GM13976 (cell line): ENCODE measurements around the gene TFR2.
A peak's percentile ranks its signal among the peaks of the same experiment; 100 is the strongest.

Experiments used
- DNase-seq: peaks from one replicate; pipeline ENCODE4 v3.0.0; 2012; ENCODE audit warnings: low spot score
- CTCF ChIP-seq: IDR thresholded peaks from 2 replicates; pipeline ENCODE4 v1.5.1; 2012; ENCODE audit warnings: borderline replicate concordance, mild to moderate bottlenecking; ENCODE audit not compliant: insufficient read depth; ENCODE audit errors: extremely low read depth, missing control alignments, control extremely low read depth
- in situ Hi-C: fragments of 300-500 bp; cut with MboI; formaldehyde crosslinking; loops from one replicate; pipeline ENCODE4 v1.12.0; 2022; ENCODE audit warnings: low sequenced_read_pairs, mixed read lengths, inconsistent platforms; ENCODE audit not compliant: unreplicated experiment

Gene TFR2

GRCh38 chr7:100595188-100595587 lies 46.2 kb downstream of the TFR2 start:
- in situ Hi-C loops = no loop called here
- TF ChIP-seq CTCF = no peak
- no peak for DNase-seq

GRCh38 chr7:100591596-100591995 lies 49.8 kb downstream of the TFR2 start:
- no peak for TF ChIP-seq CTCF
- in situ Hi-C loops = no loop called here
- DNase-seq = no peak

DNA sequence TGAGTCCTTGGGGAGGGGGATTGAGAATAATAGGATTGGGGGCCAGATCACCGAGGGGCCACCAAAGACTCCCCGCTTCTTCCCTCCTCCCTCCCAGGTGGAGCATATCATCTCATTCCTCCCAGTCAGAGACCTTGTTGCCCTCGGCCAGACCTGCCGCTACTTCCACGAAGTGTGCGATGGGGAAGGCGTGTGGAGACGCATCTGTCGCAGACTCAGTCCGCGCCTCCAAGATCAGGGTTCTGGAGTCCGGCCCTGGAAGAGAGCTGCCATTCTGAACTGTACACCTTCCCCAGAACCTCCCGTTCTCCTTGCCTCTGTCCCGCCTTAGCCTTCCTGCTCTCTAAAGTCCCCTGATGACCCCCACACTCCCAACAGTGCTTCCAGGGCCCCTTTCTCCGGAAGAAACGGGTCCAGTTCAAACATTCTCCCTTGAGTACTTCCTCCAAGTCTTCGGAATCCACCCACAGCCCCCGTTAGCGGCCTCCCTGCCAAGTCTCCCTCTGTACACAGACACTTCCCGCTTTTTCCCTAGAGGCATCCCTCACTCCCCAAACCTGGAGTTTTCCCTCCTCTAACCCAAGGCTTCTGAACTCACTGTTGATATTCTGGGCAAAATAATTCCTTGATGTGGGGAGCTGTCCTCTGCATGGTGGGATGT lies 51.1 kb downstream of the TFR2 start:
- TF ChIP-seq CTCF = no peak
- in situ Hi-C loops = no loop called here
- DNase-seq = no peak

DNA sequence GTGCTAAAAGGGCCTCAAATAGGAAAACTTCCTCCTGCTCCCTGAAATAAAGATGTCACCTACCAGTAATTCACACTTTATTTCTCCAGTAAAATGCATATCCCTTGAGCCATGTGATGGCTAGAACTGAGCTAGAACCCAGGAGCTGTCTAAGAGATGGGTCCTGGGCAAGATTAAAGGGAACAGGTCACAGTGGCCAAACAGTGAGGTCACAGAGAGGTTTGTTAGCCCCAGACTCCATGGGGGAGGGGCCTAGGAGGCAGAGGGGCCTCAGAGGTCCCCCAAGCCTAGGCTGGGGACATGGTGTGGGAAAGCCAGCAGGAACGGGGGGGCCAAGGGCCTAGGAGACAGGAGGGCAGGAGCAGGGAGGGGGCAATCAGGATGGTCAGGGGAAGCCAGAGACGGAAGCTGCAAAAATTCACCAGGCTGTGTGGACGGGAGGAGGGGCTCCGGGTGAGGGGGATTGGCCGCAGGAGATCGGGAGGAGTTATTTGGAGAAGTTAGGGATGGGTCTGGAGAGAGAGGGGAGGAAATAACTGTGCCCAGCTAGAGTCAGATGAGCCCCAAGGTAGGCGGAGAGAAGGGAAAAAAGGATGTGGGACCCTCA lies 51.9 kb downstream of the TFR2 start:
- no peak for DNase-seq
- in situ Hi-C loops = no loop called here
- no peak for TF ChIP-seq CTCF

DNA sequence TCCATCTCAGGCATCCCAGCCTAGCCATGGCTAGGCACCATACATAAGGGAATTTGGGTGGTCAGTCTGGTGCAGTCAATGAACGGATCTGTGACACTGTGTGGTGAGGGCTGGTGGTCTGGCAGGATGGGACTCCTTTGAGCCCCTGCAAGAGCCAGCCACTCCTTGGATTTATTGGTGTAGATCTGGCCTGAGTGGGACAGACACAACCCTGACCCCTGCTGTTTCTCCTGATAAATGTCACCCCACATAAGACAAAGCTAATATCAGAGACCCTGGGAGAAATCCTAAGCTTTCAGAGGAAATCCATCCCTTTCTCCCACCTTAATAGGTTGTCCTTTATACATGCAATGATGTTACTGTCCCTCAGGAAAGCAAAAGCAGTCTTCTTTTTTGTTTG lies 52.9 kb downstream of the TFR2 start:
- peak; percentile 60 for DNase-seq
- in situ Hi-C loops = no loop called here
- TF ChIP-seq CTCF = peak; percentile 44

DNA sequence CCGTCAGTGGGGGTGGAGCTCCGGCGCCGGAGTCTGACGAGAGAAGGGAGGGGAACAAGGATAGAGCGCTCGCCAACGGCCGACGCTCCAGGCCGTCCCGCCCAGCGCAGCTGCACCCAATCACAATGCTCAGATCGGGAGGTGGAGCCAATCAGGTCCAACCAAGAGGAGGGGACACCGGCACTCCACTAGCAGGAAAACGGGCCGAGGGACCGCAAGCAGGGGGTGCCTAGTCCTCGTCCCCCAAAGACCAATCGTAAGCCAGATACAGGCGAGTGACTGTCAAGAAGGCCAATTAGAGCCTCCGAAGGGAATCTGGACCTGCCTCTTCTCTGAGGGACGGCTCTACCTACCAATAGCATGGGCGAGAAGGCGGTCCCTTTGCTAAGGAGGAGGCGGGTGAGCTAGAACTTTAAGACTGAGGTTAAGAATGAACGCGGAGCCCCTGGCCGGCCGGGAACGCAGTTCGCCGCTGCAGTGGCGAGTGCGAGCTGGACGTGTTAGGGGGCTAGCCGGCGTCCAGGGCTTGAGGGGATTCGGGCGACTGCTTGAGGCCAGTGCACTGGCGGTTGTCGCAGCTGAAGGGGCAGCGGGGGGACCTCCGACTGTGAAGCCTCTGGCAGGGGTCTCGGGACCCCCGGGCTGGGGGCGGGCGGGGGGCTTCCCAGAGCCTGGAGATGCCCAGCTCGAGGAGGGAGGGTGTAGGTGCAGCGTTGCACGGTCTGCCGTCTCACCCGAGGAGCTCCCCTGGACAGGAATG lies 54.9 kb downstream of the TFR2 start, which contains the start of gene FBXO24:
Gene FBXO24, plus strand, starts transcription at position 63 of the 760 bp plus-strand sequence. Its CDS starts 298 bp downstream, at position 361.
- TF ChIP-seq CTCF = no peak
- DNase-seq = peak; percentile 100
- in situ Hi-C loops = no loop called here
